Muscle layer of colon (tissue), 2 donors: ENCODE data around the gene BBX.

Source experiments
- H3K27ac ChIP-seq: one replicate; pipeline ENCODE4 v1.7.0; 2013; ENCODE audit warnings: low read depth, mild to moderate bottlenecking, low read length, moderate library complexity
- H3K27me3 ChIP-seq, 2 donors: one replicate each; pipeline ENCODE4 v1.7.0; 2013; ENCODE audit warnings: low read length in 2 of 2, mild to moderate bottlenecking in 2 of 2; ENCODE audit not compliant: insufficient read depth in 2 of 2, control insufficient read depth in 1 of 2
- H3K36me3 ChIP-seq: one replicate; pipeline ENCODE4 v1.7.0; 2013; ENCODE audit warnings: mild to moderate bottlenecking, low read length; ENCODE audit not compliant: insufficient read depth
- H3K4me1 ChIP-seq: one replicate; pipeline ENCODE4 v1.7.0; 2013; ENCODE audit warnings: mild to moderate bottlenecking, low read length; ENCODE audit not compliant: insufficient read depth
- H3K4me3 ChIP-seq, 2 donors: one replicate each; pipeline ENCODE4 v1.7.0; 2013; ENCODE audit warnings: low read length in 2 of 2, low read depth in 1 of 2, mild to moderate bottlenecking in 1 of 2, moderate library complexity in 1 of 2
- H3K9ac ChIP-seq: one replicate; pipeline ENCODE4 v1.7.0; 2013; ENCODE audit warnings: low read length
- H3K9me3 ChIP-seq: one replicate; pipeline ENCODE4 v1.7.0; 2013; ENCODE audit warnings: mild to moderate bottlenecking, low read length
- donor health status: abdominal sarcoma.
- donor health status: Adenocarcinoma of cecum.

BBX gene

GRCh38 chr3:107578523-107578922 is 55.8 kb downstream of the BBX start:
- Histone ChIP-seq H3K4me1 (no peaks in the 10 kb centered on the region), H3K9me3 (no peaks in the 10 kb centered on the region), H3K27me3 (no peaks in the 10 kb centered on the region), H3K36me3 (no peaks in the 10 kb centered on the region), H3K4me3 (no peak overlapping the region), H3K27ac (no peak overlapping the region), H3K9ac (no peak overlapping the region)

- Histone ChIP-seq H3K4me3 (no peak overlapping the region), H3K27ac (no peak overlapping the region), H3K9me3 (no peaks in the 10 kb centered on the region), H3K4me1 (no peaks in the 10 kb centered on the region), H3K36me3 (no peaks in the 10 kb centered on the region), H3K9ac (no peak overlapping the region), H3K27me3 (no peaks in the 10 kb centered on the region)
These were observed 56.6 kb downstream of the BBX start for GRCh38 chr3:107579371-107579770.

GRCh38 chr3:107581230-107581629 is 58.5 kb downstream of the BBX start:
- H3K27me3 ChIP-seq = no peaks in the 10 kb centered on the region
- no peaks in the 10 kb centered on the region for H3K4me1 ChIP-seq
- H3K9me3 ChIP-seq = no peaks in the 10 kb centered on the region
- H3K27ac ChIP-seq = no peak overlapping the region
- no peak overlapping the region for H3K4me3 ChIP-seq
- H3K36me3 ChIP-seq = peaks cover 4% of the 10 kb centered on the region
- no peak overlapping the region for H3K9ac ChIP-seq

- Histone ChIP-seq H3K4me1 (no peaks in the 10 kb centered on the region), H3K4me3 (no peak overlapping the region), H3K9me3 (no peaks in the 10 kb centered on the region), H3K27ac (no peak overlapping the region), H3K36me3 (peaks cover 4% of the 10 kb centered on the region), H3K27me3 (no peaks in the 10 kb centered on the region), H3K9ac (no peak overlapping the region)
These were observed 65.5 kb downstream of the BBX start for GRCh38 chr3:107588217-107588616.

- H3K9me3 ChIP-seq = no peaks in the 10 kb centered on the region
- no peak overlapping the region for H3K27ac ChIP-seq
- H3K9ac ChIP-seq = no peak overlapping the region
- H3K36me3 ChIP-seq = peaks cover 4% of the 10 kb centered on the region
- no peaks in the 10 kb centered on the region for H3K27me3 ChIP-seq
- no peak overlapping the region for H3K4me3 ChIP-seq
- no peaks in the 10 kb centered on the region for H3K4me1 ChIP-seq
These were observed 66.7 kb downstream of the BBX start for GRCh38 chr3:107589454-107589853.

- no peaks in the 10 kb centered on the region for H3K9me3 ChIP-seq
- H3K27me3 ChIP-seq = no peaks in the 10 kb centered on the region
- H3K36me3 ChIP-seq = no peaks in the 10 kb centered on the region
- no peak overlapping the region for H3K9ac ChIP-seq
- H3K4me1 ChIP-seq = no peaks in the 10 kb centered on the region
- H3K27ac ChIP-seq = no peak overlapping the region
- H3K4me3 ChIP-seq = no peak overlapping the region
These were observed 68.0 kb downstream of the BBX start for GRCh38 chr3:107590786-107591185.

- no peaks in the 10 kb centered on the region for H3K4me1 ChIP-seq
- H3K27me3 ChIP-seq = no peaks in the 10 kb centered on the region
- no peak overlapping the region for H3K27ac ChIP-seq
- no peak overlapping the region for H3K9ac ChIP-seq
- H3K9me3 ChIP-seq = no peaks in the 10 kb centered on the region
- H3K36me3 ChIP-seq = no peaks in the 10 kb centered on the region
- no peak overlapping the region for H3K4me3 ChIP-seq
These were observed 69.3 kb downstream of the BBX start for GRCh38 chr3:107592073-107592472.

GRCh38 chr3:107594870-107595269 is 72.1 kb downstream of the BBX start:
- Histone ChIP-seq H3K27ac (no peak overlapping the region), H3K9me3 (no peaks in the 10 kb centered on the region), H3K9ac (no peak overlapping the region), H3K27me3 (no peaks in the 10 kb centered on the region), H3K4me3 (no peak overlapping the region), H3K36me3 (no peaks in the 10 kb centered on the region), H3K4me1 (peaks cover 5% of the 10 kb centered on the region)

GRCh38 chr3:107596639-107597038 is 73.9 kb downstream of the BBX start:
- H3K4me1 ChIP-seq = peaks cover 10% of the 10 kb centered on the region
- H3K27ac ChIP-seq = no peak overlapping the region
- H3K9ac ChIP-seq = no peak overlapping the region
- H3K4me3 ChIP-seq = no peak overlapping the region
- H3K27me3 ChIP-seq = no peaks in the 10 kb centered on the region
- no peaks in the 10 kb centered on the region for H3K36me3 ChIP-seq
- H3K9me3 ChIP-seq = no peaks in the 10 kb centered on the region

- H3K9ac ChIP-seq = peak overlapping the region; percentile 21
These were observed 76.4 kb downstream of the BBX start for GRCh38 chr3:107598926-107599771.

GRCh38 chr3:107599772-107600145 is 77.0 kb downstream of the BBX start:
- Histone ChIP-seq H3K9me3 (no peaks in the 10 kb centered on the region), H3K36me3 (no peaks in the 10 kb centered on the region), H3K9ac (peak overlapping the region; percentile 21), H3K4me1 (peaks cover 20% of the 10 kb centered on the region), H3K27me3 (no peaks in the 10 kb centered on the region), H3K4me3 (peak overlapping the region; percentile 47), H3K27ac (no peak overlapping the region)

More at GRCh38 chr3:107598926-107599771, 76.4 kb downstream of the BBX start:
- Histone ChIP-seq H3K4me1 (peaks cover 14% of the 10 kb centered on the region), H3K4me3 (peak overlapping the region; percentile 47), H3K9me3 (no peaks in the 10 kb centered on the region), H3K27me3 (no peaks in the 10 kb centered on the region), H3K36me3 (no peaks in the 10 kb centered on the region), H3K27ac (peak overlapping the region; percentile 73)

GRCh38 chr3:107600780-107601179 is 78.0 kb downstream of the BBX start:
- H3K4me3 ChIP-seq = no peak overlapping the region
- no peaks in the 10 kb centered on the region for H3K27me3 ChIP-seq
- H3K9ac ChIP-seq = no peak overlapping the region
- H3K4me1 ChIP-seq = peaks cover 24% of the 10 kb centered on the region
- no peaks in the 10 kb centered on the region for H3K9me3 ChIP-seq
- no peak overlapping the region for H3K27ac ChIP-seq
- no peaks in the 10 kb centered on the region for H3K36me3 ChIP-seq
